Fibroblast of skin of abdomen (primary cell): ENCODE data around the gene PSG1. TPM values are rescaled to one million over a fixed set of nuclear protein-coding genes. Genes with fewer than 3 reads are reported as not detected.
A peak's percentile ranks its signal among the peaks of the same experiment; 100 is the strongest.
"Not testable (repeated sequence)": the region's sequence is repeated elsewhere in the genome, so short reads cannot be mapped to it uniquely, and the experiment has no call there.

Source experiments
- DNase-seq: peaks from one replicate; pipeline ENCODE4 v3.0.0-alpha.2; 2013
- polyA plus RNA-seq, 2 experiments: library from polyadenylated mRNA; unstranded; fragments of 120-200 nt; gene quantifications; one replicate each; pipeline ENCODE4 v1.2.1, GENCODE V29; 2013; ENCODE audit not compliant: insufficient read length in 2 of 2

PSG1 gene
- 0.19 TPM for polyA plus RNA-seq (2013, experiment 1 of 2; ENCODE audit: insufficient read length)
- 0.11 TPM for polyA plus RNA-seq (2013, experiment 2 of 2; ENCODE audit: insufficient read length)

DNA sequence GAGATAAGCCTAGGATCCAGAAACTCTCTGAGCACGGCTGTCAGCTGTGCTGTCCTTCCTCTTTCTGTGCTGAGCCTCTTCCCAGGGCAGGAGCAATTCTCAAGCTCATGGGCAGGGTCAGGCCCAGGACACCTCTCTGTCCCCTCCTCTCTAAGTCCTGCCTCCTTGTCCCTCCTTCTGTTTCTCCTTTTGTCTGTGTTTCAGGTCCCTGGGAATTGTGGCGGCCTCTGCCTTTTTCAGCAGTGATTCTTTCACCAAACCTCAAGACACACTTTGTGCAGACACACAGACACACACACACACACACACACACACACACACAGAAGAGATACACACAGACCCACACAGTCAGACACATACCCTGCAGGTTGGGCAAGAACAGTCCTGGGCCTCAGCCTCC, at the start of gene PSG1:
Gene PSG1, minus strand, starts transcription at position 101 of the 400 bp plus-strand sequence. CDS start 132 bp downstream, outside the sequence.
- DNase-seq = no peak

DNA sequence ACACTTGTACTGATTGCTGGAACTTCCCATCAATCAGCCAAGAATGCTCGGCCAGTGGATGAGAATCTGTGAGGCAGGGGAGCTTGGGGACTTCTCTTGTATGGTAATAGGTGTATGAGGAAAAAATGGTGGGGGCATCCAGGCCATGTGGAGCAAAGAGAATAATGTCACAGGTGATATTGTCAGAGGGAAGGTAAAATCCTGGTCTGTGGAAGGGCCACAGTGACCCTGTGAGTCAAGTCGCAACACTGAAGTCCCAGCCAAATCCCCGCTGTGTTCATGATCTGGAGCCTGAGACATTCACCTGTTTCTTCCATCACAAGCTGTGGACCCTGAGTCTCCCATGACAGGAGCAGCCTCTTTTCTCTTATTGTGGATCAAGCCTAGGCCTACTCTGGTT, 49.4 kb upstream of the PSG1 start:
- no peak for DNase-seq

DNA sequence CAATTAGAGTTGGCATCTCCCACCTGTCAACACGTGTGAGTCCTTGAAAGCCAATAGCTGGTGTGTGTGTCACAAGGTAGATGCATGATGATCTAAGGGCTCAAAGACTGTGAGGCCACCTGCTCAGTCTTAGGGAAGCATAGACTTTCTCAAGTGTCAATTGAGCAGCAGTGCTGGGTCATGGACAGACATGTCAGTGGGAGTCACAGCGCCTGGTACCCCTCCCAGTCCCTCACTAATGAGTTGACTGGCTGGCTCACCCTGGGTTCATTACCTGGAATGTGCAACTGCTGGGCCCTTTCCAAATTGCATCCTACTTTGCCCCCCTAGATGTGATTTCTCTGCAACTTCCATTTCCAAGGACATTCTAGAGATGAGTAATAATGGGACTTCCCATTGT, 47.3 kb upstream of the PSG1 start:
- no peak for DNase-seq

DNA sequence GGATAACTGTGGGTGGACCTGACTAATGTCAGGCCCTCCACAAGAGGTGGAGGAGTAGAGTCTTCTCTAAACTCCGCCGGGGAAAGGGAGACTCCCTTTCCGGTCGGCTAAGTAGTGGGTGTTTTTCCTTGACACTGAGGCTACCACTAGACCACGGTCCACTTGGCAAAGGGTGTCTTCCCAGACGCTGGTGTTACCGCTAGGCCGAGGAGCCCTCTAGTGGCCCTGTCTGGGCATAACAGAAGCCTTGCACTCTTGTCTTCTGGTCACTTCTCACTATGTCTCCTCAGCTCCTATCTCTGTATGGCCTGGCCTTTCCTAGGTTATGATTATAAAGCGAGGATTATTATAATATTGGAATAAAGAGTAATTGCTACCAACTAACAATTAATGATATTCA, 43.6 kb upstream of the PSG1 start:
- DNase-seq = peak; percentile 49

DNA sequence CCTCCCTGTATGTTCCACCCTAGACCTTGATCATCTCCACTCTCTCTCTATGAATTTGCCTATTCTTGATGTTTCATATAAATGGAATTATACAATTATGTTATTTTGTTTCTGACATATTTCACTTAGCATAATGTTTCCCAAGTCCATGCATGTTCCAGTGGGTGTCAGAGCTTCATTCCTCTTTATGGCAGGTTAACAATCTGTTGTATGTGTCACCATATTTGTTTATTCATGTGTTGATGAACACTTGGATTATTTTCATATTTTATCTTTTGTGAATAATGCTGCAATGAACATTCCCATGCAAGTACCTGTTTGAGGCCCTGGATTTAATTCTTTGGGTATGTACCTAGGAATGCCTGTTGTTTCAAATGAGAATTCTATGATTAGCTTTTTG, 41.5 kb upstream of the PSG1 start:
- DNase-seq = not testable (repeated sequence)

DNA sequence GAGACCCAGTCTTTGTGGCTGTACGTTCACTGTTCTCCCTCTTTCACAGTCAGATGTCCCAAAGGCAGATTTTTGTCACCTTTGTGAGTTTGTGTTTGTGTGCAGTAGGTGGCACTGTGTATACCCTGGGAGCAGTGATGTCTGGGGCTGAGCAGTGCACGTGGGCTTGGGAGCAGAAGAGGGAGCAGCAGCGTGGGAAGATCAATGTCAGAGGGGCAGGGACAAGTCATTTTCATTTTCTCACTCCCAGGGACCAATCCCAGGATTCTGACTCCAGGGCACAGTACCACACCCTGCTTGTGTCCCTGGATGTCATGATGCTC, 40.2 kb upstream of the PSG1 start:
- DNase-seq = no peak

DNA sequence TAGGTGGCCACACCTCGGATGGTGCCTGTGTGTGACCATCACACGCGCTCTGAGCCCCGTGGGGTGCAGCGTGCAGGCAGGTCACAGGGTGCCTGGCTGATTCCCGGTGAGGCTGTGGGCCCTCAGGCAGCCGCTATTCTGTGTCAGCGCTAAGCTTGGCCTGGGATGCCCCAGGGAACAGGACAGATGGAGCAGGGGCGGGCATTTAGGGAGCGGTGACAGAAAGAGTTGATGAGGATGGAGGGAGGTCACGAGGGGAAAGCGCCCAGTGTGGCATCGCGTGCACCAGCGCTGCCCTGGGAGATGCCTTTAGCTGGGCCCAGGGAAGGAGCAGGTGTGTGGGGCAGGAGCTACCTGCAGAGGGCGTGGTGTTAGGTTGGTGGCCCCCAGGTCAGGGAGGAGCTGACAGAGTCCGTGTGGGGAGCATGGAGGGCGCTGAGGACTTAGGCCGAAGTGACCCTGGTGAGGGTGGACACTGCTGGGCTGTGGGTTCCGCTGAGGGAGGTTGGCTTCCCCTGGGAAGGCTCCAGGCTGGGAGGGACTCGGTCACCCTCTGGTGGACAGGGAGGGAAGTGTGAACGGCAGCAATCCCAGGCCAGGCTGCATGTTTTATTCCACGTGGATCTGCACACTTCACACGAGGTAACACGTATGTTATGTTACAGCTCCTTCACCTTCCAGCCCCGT, 39.7 kb upstream of the PSG1 start:
- DNase-seq = not testable (repeated sequence)

DNA sequence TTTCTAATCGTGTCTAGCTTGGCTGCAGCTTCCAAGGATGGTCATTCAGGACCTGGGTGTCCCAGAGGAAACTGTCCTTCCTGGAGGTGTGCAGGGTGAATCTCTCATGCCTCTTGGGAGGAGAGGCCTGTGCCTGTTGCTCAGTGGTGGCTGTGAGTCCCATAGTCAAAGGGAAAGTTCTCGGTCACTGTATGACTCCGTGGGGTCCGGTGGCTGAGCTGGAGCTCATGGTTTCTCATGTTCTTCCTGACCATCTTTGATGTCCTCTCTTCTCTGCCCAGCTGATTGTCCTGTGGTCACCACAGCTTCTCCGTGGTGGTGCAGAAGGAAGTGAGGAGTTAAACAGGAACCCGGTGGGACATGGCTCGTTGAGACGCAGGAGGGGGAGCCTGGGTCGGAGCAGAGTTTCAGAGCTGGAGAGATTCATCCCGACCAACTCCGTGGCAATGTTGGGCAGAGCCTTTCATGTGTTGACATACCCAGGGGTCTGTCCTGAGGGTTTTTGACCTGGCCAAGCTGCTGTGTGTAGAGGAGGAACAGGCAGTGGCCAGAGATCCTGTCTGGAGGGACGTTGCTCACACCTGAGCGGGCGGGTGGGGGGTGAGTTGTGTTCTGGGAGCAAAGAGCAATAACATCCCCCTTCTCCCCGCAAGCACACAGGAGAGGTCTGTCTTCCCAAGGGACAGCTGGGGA, 39.0 kb upstream of the PSG1 start:
- DNase-seq = not testable (repeated sequence)

DNA sequence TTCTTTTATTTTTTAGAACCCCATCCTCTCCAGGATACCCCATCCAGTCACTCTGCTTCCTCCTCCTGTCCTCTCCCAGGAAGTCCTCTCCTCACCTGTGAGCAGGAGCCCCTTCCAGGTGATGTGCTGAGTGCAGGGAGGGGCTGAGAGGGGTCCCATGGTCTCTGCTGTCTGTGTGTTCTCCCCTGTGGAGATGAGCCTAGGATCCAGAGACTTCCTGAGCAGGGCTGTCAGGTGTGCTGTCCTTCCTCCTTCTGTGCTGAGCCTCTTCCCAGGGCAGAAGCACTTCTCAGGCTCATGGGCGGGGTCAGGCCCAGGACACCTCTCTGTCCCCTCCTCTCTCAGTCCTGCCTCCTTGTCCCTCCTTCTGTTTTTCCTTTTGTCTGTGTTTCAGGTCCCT, 38.1 kb upstream of the PSG1 start, which contains the start of gene PSG6:
Gene PSG6, minus strand, starts transcription at position 261 of the 400 bp plus-strand sequence. Its CDS starts 102 bp downstream, at position 159.
- DNase-seq = not testable (repeated sequence)

DNA sequence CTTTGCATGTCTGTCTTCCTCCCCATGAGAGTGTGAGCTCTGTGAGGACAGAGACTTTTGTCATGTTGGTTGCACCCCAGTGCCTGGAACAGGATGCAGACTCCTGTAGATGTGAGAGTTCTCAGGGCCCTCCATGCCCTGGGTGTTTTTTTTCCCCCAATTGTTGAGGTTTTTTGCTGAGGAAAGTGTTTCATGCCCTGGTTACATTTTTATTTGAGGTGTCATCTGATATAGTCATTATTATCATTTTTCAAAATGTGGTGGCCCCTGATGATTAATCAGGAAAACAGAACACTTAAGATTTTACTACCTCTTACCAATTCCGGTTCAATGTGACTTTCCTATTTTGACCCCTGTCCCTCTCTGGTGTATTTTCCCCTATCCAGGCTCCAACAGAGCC, 37.4 kb upstream of the PSG1 start:
- not testable (repeated sequence) for DNase-seq

DNA sequence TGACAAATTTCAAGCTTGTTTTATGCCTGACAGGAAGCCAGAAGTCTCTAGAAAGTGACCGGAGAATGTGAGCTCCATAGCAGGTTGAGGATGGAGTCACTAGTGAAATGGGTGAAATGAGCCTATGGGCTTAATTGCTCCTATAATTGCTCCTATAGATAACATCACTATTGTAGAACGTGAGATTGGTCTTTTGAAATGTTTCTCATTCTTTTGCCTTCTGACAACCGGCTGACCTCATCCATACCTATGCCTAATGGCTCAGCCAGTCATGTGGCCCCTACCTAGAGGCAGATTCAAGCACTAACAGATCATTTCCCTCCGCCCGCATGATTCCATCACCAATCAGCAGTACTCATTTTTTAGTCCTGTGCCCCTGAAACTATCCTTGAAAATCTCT, 34.0 kb upstream of the PSG1 start:
- DNase-seq = not testable (repeated sequence)

DNA sequence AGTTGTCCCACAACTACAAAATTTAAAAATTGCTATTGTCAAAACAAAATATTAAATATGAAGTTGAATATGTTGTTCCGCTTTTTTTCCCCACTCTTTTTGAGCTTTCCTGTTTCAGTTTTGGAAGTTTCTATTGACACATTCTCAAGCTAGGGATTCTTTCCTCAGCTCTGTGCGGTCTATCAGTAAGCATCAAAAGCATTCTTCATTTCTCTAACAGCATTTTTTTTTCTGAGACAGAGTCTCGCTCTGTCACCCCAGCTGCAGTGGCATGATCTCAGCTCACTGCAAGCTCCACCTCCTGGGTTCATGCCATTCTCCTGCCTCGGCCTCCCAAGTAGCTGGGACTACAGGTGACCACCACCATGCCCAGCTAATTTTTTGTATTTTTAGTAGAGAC, 33.4 kb upstream of the PSG1 start:
- not testable (repeated sequence) for DNase-seq

DNA sequence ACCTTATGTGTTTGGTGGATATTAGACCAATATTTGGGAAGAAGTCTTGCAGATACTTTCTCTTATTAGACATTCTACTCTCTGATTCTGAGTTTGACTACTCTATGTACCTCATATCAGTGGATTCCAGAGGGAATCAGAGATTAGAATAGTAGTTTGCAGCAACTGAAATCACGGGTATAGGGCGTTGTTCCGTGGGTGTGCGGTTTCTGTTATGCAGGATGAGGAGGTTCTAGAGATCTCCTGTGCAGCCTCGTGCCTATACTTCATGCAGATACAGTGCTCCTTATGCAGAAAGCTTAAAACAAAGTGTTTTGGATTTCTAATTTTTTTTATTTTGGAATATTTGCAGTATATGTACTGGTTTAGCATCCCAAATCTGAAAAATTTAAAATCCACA, 32.2 kb upstream of the PSG1 start:
- DNase-seq = not testable (repeated sequence)

DNA sequence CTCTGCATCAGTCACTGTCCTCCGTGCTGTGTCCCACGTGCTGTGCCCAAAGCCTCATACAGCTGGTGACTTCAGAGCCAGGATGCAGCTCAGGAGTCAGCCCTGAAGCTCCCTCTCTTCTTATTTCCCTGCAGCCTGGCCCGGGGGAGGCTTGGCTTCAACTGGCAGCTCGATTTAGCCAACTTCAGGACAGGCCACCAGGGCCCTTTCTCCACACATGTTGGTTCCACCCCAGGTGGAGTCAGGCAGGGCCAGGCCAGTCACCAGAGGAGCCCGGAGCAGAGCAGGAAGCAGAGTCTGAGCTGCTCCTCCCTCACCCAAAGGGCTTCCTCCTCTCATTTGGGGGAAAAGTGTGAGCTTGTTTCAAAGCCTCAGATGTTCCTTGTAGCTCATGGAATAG, 26.6 kb upstream of the PSG1 start:
- DNase-seq = not testable (repeated sequence)

DNA sequence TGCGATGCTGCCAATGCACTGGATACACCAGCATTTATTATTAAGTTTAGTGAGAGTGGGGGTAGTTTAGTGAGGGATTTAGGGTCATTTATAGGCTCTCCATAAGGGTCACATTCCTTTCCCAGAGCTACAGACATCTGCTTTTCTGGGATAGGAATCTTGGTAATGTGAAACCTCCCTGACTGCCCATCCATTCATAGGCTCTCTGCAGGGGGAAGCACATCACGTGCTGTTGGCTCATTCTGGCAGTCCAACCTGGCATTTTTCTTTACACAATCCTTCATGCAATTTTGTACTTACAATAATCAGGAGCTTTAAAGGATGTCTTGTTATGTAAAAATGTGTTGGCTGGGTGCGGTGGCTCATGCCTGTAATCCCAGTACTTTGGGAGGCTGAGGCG, 21.0 kb upstream of the PSG1 start:
- DNase-seq = not testable (repeated sequence)

DNA sequence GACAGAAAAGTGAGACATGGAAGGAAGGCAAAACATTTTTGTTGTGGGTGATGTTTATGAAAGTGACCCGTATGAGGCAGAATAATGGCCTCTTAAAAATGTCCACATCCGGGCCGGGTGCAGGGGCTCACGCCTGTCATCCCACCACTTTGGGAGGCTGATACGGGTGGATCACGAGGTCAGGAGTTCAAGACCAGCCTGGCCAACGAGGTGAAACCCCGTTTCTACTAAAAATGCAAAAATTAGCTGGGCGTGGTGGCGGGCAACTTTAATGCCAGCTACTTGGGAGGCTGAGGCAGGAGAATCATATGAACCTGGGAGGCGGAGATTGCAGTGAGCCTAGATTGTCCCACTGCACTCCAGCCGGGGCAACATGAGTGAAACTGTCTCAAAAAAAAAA, 20.2 kb upstream of the PSG1 start:
- DNase-seq = not testable (repeated sequence)

DNA sequence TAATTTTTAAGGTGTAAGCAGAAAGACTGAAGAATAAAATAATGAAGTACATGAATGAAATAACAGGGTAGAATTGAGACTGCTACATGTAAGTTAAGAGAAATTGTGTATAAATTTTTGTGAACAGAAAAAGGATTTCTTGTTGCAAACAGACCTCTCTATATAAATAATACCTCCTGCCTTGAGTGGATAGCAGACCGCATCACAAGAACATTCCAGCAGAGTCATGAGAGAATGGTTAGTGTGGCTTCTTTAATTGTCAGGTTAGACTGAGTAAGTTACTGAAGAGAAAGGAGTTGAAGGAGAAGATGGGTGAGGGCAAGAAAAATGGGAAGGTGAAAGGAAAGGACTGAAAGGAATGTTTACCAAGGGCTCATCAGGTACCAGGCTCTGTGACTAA, 19.6 kb upstream of the PSG1 start:
- DNase-seq = not testable (repeated sequence)

DNA sequence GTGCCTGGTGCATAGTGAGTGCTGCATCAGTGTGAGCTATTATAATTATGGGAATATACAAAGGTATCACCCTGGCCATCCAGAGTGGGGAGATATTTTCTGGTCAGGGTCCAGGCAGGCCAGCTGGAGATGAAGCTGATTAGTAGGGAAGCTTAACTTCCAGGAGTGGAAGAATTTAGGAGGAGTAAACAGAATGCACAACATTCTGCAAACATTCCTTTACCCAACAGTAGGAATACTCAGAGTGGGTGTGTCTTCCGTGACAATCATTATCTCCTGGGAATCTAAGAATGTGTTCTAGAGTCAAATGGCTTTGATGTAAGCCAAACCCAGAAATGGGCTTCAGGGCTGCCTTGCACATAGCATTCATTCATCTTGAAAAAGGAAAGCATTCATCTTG, 19.1 kb upstream of the PSG1 start:
- DNase-seq = not testable (repeated sequence)

DNA sequence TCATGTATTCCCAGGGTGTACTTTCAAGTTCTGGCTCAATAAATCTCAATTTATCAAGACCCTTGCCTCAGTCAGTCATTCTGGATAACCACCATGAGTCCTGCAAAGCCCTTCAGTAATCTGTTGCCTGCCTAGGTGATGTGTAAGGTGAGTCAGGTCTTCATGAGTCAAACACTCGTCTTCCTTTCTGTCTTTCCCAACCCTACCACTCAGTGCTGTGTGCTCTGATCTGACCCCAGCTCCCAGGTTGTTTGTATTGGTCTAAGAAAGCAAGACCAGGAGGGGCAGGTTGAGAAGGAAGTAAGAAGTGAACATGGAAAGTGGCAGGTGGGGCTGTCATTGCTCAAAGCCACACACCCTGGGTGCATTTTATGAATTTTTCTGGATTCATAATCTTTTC, 18.2 kb upstream of the PSG1 start:
- not testable (repeated sequence) for DNase-seq

DNA sequence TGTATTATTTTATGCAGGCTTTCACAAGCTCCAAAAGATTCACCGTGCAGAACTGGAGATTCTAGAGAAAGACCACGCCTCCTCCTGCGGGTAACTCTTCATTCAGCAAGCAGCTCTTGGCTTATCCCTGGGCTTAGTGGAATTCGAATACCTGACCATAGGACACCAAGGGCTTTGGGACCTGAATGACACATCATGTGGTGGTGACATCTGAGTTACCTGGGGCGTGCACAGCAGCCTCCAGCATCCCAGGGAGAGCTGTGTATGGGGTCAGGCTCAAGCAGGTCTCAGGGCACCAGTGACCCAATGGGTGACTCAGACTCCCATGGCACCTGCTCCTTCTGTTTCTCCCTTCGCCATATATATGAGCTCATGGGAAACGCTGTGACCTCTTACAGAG, 10.9 kb upstream of the PSG1 start:
- DNase-seq = not testable (repeated sequence)

DNA sequence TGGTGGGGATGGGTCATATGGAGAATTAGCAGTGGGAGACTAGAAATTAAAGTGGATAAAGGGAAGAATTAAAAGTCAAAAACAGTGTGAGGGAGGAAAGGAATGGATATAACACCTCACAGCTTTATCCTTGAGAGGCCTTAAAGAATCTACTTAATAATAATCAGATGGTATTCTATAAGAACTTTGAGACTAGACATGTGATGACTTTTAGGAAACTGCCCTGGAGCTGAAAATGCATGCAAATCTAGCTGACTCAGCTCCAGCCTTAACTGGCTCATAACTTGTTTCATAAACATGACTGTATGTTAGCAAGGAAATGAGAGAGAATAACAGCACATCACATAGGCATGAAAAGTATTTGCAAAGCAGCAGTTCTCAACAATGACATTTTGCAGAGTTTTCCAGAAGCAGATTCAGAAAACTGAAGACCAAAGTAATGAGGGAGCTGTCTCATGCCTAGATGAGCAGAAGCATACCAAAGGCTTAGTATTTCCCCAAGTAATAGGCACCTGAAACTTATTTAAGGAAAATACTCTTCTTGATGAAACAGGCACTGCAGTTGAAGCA, 8.4 kb upstream of the PSG1 start:
- DNase-seq = peak; percentile 27

DNA sequence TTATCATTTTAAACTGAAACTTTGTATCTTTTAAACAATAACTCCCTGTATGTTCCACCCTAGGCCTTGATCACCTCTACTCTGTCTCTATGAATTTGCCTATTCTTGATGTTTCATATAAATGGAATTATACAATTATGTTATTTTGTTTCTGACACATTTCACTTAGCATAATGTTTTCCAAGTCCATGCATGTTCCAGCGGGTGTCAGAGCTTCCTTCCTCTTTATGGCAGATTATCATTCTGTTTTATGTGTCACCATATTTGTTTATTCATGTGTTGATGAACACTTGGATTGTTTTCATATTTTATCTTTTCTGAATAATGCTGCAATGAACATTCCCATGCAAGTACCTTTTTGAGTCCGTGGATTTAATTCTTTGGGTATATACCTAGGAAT, 3.2 kb upstream of the PSG1 start:
- not testable (repeated sequence) for DNase-seq

DNA sequence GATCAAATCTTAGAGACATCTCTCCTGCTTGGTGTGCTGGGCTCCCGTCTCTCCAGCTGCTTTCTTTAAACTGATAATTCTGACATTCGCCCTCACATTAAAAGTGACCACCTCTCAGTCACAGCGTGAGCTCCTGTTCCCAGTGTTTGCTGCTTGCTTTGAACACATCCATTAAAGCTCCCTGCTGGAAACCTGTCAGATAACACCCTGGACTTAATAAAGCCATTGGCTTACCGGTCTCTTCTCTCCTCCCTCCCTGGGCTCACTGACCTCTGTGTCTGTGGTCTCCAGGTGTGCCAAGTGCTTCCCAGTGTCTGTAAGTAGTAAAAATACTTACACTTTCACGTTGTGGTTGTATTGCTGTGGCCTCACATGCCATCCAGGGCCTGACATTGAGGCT, 2.5 kb upstream of the PSG1 start:
- DNase-seq = not testable (repeated sequence)

DNA sequence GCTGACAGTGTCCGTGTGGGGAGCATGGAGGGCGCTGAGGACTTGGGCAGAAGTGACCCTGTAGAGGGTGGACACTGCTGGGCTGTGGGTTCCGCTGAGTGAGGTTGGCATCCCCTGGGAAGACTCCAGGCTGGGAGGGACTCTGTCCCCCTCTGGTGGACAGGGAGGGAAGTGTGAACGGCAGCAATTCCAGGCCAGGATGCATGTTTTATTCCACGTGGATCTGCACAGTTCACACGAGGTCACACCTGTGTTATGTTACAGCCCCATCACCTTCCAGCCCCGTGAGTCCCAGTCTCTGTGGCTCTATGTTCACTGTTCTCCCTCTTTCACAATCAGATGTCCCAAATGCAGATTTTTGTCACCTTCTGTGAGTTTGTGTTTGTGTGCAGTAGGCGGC, 1.8 kb upstream of the PSG1 start:
- DNase-seq = peak; percentile 5
